Lung (tissue), 12 donors: ENCODE data around the gene HS3ST4. TPM values are rescaled to one million over a fixed set of nuclear protein-coding genes. Genes with fewer than 3 reads are reported as not detected.

ENCODE experiments used
- ATAC-seq: fragments of 200-7000 bp; cut with Tn5 transposase; one replicate; pipeline ENCODE4 v1.9.1; 2020; ENCODE audit warnings: moderate number of reproducible peaks; ENCODE audit not compliant: insufficient read depth, low FRiP score
- DNase-seq, 3 donors: peaks; one replicate each; pipeline ENCODE4 v3.0.0-alpha.2; 2013 to 2017
- H3K27ac ChIP-seq, 2 donors: one replicate each; pipeline ENCODE4 v1.5.1; 2013; ENCODE audit warnings: mild to moderate bottlenecking in 2 of 2, moderate library complexity in 2 of 2, control low read depth in 1 of 2, inconsistent platforms in 1 of 2, low read depth in 1 of 2, low read length in 1 of 2
- H3K27me3 ChIP-seq, 3 donors: one replicate each; pipeline ENCODE4 v1.5.1; 2013; ENCODE audit warnings: low read length in 2 of 3; ENCODE audit not compliant: control insufficient read depth in 3 of 3, insufficient read depth in 3 of 3
- H3K36me3 ChIP-seq, 4 donors: one replicate each; pipeline ENCODE4 v1.5.1; 2013; ENCODE audit warnings: low read length in 4 of 4, mild to moderate bottlenecking in 1 of 4, moderate library complexity in 1 of 4; ENCODE audit not compliant: control insufficient read depth in 4 of 4, insufficient read depth in 4 of 4
- H3K4me1 ChIP-seq, 5 donors: one replicate each; pipeline ENCODE4 v1.5.1; 2013; ENCODE audit warnings: low read length in 5 of 5, mild to moderate bottlenecking in 2 of 5, moderate library complexity in 1 of 5; ENCODE audit not compliant: control insufficient read depth in 5 of 5, insufficient read depth in 5 of 5
- H3K4me3 ChIP-seq: one replicate; pipeline ENCODE4 v1.5.1; 2013; ENCODE audit warnings: mild to moderate bottlenecking, control low read depth, moderate library complexity
- H3K9ac ChIP-seq, 2 donors: one replicate each; pipeline ENCODE4 v1.5.1; 2013; ENCODE audit warnings: low read length in 2 of 2, control low read depth in 1 of 2; ENCODE audit not compliant: insufficient read depth in 1 of 2
- H3K9me3 ChIP-seq, 4 donors: one replicate each; pipeline ENCODE4 v1.5.1; 2013; ENCODE audit warnings: low read length in 3 of 4, mild to moderate bottlenecking in 1 of 4, moderate library complexity in 1 of 4; ENCODE audit not compliant: control insufficient read depth in 4 of 4, insufficient read depth in 3 of 4
- WGBS, 2 donors: extraction: QIAGEN DNeasy Blood & Tissue Kit; methylation state at CpG; one replicate each; pipeline ENCODE4 v1.1.7; 2013; 5-methylcytosine and 5-hydroxymethylcytosine counted together
- polyA plus RNA-seq, 2 donors: library from polyadenylated mRNA; stranded (reverse); fragments of 200-250 nt; gene quantifications; one replicate each; pipeline ENCODE4 v1.2.1, GENCODE V29; 2013
- total RNA-seq, 2 donors: library from RNA; depleted of rRNA in 1 of 2; stranded (reverse); fragments of >200 nt in 1 of 2; gene quantifications; one replicate each; pipeline ENCODE4 v1.2.1, GENCODE V29; 2014 to 2021
- TF ChIP-seq, protein P1 (sequence below): IDR thresholded peaks from 2 replicates; pipeline ENCODE4 v1.5.1; 2012; ENCODE audit warnings: mild to moderate bottlenecking; ENCODE audit errors: control extremely low read depth, extremely low read depth
- donor health status: control.
- donor health status: control.
- donor health status: Bipolar disorder and iron deficiency.
- donor health status: healthy.
- donor health status: DM: yes; HTN: yes; CAD: no.

Gene HS3ST4
- total and polyA plus RNA-seq, 4 donors = 0.06 to 0.15 TPM; not detected in 2

DNA sequence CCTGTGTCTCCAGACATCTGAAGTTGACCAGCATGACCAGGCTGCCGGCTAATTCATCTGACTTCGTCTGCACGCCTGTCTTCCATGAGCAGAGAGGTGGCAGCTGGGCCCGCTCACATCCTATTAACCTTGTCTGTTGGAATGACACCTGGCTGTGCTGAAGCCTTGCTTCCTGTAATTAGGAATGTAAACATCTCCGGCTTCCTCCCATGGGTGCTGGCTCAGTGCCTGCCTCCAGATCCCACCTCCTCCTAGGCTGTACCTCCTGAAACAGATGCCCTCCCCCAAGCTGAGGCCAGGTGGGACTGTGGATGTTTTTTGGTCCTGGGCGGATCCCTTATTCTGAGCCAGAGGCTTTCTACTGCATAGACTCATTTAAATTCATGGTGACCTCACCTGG lies 296.3 kb downstream of the HS3ST4 start:
- Histone ChIP-seq H3K27ac (no peak overlapping the region), H3K4me3 (no peak overlapping the region), H3K27me3 (no peaks in the 10 kb centered on the region), H3K9me3 (peaks cover 0 to 6% (median 0%) of the 10 kb centered on the region in 4 donors), H3K36me3 (no peaks in the 10 kb centered on the region), H3K4me1 (no peaks in the 10 kb centered on the region), H3K9ac (no peak overlapping the region)
- DNase-seq (peak in 1 of 3 donors; percentile 0), ATAC-seq (no peak)
- TF ChIP-seq, protein P1, sequence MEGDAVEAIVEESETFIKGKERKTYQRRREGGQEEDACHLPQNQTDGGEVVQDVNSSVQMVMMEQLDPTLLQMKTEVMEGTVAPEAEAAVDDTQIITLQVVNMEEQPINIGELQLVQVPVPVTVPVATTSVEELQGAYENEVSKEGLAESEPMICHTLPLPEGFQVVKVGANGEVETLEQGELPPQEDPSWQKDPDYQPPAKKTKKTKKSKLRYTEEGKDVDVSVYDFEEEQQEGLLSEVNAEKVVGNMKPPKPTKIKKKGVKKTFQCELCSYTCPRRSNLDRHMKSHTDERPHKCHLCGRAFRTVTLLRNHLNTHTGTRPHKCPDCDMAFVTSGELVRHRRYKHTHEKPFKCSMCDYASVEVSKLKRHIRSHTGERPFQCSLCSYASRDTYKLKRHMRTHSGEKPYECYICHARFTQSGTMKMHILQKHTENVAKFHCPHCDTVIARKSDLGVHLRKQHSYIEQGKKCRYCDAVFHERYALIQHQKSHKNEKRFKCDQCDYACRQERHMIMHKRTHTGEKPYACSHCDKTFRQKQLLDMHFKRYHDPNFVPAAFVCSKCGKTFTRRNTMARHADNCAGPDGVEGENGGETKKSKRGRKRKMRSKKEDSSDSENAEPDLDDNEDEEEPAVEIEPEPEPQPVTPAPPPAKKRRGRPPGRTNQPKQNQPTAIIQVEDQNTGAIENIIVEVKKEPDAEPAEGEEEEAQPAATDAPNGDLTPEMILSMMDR = no peak
- WGBS, 2 donors = 51 to 83% methylated on average over 6 of the region's 6 CpGs

DNA sequence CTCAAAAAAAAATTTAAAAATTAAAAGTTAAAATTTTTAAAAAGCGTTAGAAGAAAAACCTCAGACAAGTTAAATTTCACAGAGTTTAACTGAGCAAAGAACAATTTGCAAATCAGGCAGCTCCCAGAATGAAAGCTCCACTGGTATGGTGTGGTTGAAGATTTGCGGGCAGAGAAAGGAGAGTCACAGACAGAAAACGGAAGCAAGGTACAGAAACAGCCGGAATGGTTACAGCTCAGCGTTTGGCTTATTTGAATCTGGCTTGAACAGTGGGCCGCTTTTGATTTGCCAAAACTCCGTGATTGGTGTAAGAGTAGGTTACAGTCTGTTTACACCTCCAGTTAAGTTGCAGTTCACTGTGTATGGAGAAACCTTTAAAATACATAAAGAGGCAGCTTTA lies 297.1 kb downstream of the HS3ST4 start:
- no peaks in the 10 kb centered on the region for H3K27me3 ChIP-seq
- H3K9me3 ChIP-seq = peaks cover 0 to 6% (median 0%) of the 10 kb centered on the region in 4 donors
- H3K36me3 ChIP-seq = no peaks in the 10 kb centered on the region
- no peak overlapping the region for H3K9ac ChIP-seq
- TF ChIP-seq, protein P1 = no peak
- no peak overlapping the region for H3K4me3 ChIP-seq
- ATAC-seq (no peak), DNase-seq (no peak)
- H3K27ac ChIP-seq = no peak overlapping the region
- 75 to 76% methylated on average over 7 of the region's 7 CpGs for WGBS, 2 donors
- H3K4me1 ChIP-seq = no peaks in the 10 kb centered on the region

DNA sequence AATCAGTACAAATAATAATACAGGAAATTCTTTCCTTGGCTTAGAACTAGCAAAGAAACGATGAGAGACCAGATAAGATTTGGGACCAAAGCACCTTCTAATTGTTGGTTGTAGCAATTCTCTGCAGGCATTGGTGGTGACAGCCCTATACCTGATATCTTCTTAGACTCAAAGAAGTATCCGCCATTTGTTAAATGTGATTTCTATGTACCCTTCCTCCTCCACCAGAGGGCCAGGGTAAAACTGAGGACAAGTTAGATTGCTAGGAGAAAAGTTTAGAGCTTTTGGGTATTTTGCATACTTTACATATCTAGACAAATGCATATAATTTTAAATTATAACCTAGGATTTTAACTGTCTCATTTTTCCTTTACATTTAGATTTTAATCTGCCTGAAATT lies 304.3 kb downstream of the HS3ST4 start:
- WGBS, 2 donors = 67 to 73% methylated on average over 2 of the region's 2 CpGs
- Histone ChIP-seq H3K27ac (no peak overlapping the region), H3K4me1 (no peaks in the 10 kb centered on the region), H3K9ac (no peak overlapping the region), H3K9me3 (peaks cover 0 to 3% (median 1%) of the 10 kb centered on the region in 4 donors), H3K27me3 (no peaks in the 10 kb centered on the region), H3K36me3 (no peaks in the 10 kb centered on the region), H3K4me3 (no peak overlapping the region)
- DNase-seq (no peak), ATAC-seq (no peak)
- TF ChIP-seq, protein P1 = no peak

DNA sequence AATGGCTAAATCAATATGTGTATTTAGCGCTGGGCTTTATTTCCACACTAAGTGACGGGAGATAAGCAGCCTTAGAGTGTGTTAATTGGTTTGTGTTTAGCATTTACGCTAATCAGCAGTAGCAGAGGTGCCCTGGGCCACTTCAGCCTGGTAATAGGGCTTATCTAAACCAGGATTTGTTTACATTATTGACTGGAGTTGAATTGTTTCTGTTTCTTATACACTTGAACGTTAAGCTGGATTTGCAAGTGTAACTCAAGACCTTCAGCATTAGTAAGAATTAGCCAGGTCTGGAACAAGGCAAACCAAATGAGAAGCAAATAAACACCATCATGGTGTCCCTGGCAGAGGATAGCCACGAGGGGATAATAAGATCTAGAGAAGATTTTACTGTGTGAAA lies 313.6 kb downstream of the HS3ST4 start:
- Histone ChIP-seq H3K4me1 (no peaks in the 10 kb centered on the region), H3K27me3 (no peaks in the 10 kb centered on the region), H3K9ac (no peak overlapping the region), H3K9me3 (peaks cover 0 to 13% (median 7%) of the 10 kb centered on the region in 4 donors), H3K4me3 (no peak overlapping the region), H3K27ac (no peak overlapping the region), H3K36me3 (no peaks in the 10 kb centered on the region)
- TF ChIP-seq, protein P1 = no peak
- ATAC-seq = no peak
- no peak for DNase-seq
- 46 to 67% methylated on average over 5 of the region's 5 CpGs for whole genome bisulfite sequencing, 2 donors
